Heart right ventricle (tissue), 16 donors: Measurements from ENCODE around the gene BTG1. TPM values are rescaled to one million over a fixed set of nuclear protein-coding genes. Genes with fewer than 3 reads are reported as not detected.
A peak's percentile ranks its signal among the peaks of the same experiment; 100 is the strongest.

Source experiments
- ATAC-seq, 8 donors: fragments of 200-7000 bp; cut with Tn5 transposase; one replicate each; pipeline ENCODE4 v1.9.1; 2020; ENCODE audit warnings: mild to moderate bottlenecking in 8 of 8, moderate library complexity in 8 of 8, moderate number of reproducible peaks in 1 of 8
- DNase-seq, 2 donors: peaks; one replicate each; pipeline ENCODE4 v3.0.0-alpha.2; 2020
- H3K27ac ChIP-seq, 10 donors: fragments of 200-600 bp; sonication (generic) in 2 of 10; one replicate each; pipeline versions ENCODE4 v1.5.0 to v1.8.0; 2020 to 2022; ENCODE audit warnings: mild to moderate bottlenecking in 3 of 10
- H3K27me3 ChIP-seq, 7 donors: fragments of 200-600 bp; one replicate each; pipeline ENCODE4 v1.8.0; 2021 to 2022; ENCODE audit warnings: mild to moderate bottlenecking in 2 of 7
- H3K36me3 ChIP-seq, 9 donors: fragments of 200-600 bp; sonication (generic) in 1 of 9; one replicate each; pipeline versions ENCODE4 v1.5.0 to v1.8.0; 2020 to 2022; ENCODE audit warnings: mild to moderate bottlenecking in 2 of 9
- H3K4me1 ChIP-seq, 9 donors: fragments of 200-600 bp; sonication (generic) in 1 of 9; one replicate each; pipeline versions ENCODE4 v1.5.0 to v1.8.0; 2020 to 2022; ENCODE audit warnings: mild to moderate bottlenecking in 4 of 9
- H3K4me3 ChIP-seq, 10 donors: fragments of 200-600 bp; sonication (generic) in 2 of 10; one replicate each; pipeline versions ENCODE4 v1.5.0 to v1.8.0; 2020 to 2022; ENCODE audit warnings: mild to moderate bottlenecking in 7 of 10, moderate library complexity in 2 of 10
- H3K9me3 ChIP-seq, 11 donors: fragments of 200-600 bp in 10 of 11; sonication (generic) in 2 of 11; one replicate each; pipeline versions ENCODE4 v1.5.0 to v1.8.0; 2013 to 2022; ENCODE audit warnings: mild to moderate bottlenecking in 2 of 11, control low read depth in 1 of 11, moderate library complexity in 1 of 11
- WGBS, 2 donors: extraction: QIAGEN DNeasy Blood & Tissue Kit; methylation state at CpG; one replicate each; pipeline ENCODE4 v1.1.7; 2013; ENCODE audit warnings: inconsistent platforms in 1 of 2; 5-methylcytosine and 5-hydroxymethylcytosine counted together
- intact Hi-C, 10 donors: fragments of 100-400 bp; cut with DNase I; formaldehyde crosslinking; loops; one replicate each; pipeline versions ENCODE4 v1.11.1 to v1.14.2; 2022
- polyA plus RNA-seq, 2 donors: library from polyadenylated mRNA; stranded (reverse); fragments of 200-250 nt; gene quantifications; one replicate each; pipeline ENCODE4 v1.2.3, GENCODE V29; 2013
- total RNA-seq, 10 donors: library from RNA; stranded (reverse); fragmentation: NEBNext Ultra II Directional in 3 of 10; extraction: Animal tissue kit (Norgen Biotek cat#: 25700) in 3 of 10; gene quantifications; one replicate each; pipeline versions ENCODE4 v1.2.1 to v1.2.4, GENCODE V29; 2021 to 2023
- TF ChIP-seq, protein P1 (sequence below), 9 donors: fragments of 200-600 bp; sonication (generic) in 2 of 9; IDR thresholded peaks; one replicate each; pipeline versions ENCODE4 v1.5.0 to v1.8.0; 2021 to 2022; ENCODE audit warnings: antibody characterized with exemption in 9 of 9, mild to moderate bottlenecking in 5 of 9, moderate library complexity in 1 of 9
- donor health status: Arrhythmogenic right ventricular cardiomyopathy.
- donor health status: ischemic (EF 13 %, LVEDD 7.1; RV severe dilation, severe dysfunction).
- donor health status: healthy with polysubstance abuse.
- donor health status: DM: no; HTN: yes; CAD: no.
- donor health status: DM: no; HTN: no; CAD: no.
- donor health status: ischemic (EF 25% LVEDD 6.9; RV normal size, moderate dysfunction).
- donor health status: ischemic (EF 25% LVEDD 5.7; RV mildly dilated, moderate dysfunction).
- donor health status: healthy.
- donor health status: DM: yes; HTN: yes; CAD: no.
- donor health status: Ischemic cardiomyopathy.
- donor health status: ischemic (EF 35%, LVEDD 5.7; RV mildly dilated, moderate dysfunction).
- donor health status: nonischemic (EF 11% LVEDD 7.7; RV severe dilation, severe dysfunction).
- donor health status: DM: yes; HTN: yes; CAD: no.
- donor health status: PGD.
- donor health status: ischemic (EF 29% LVEDD 5.4; RV normal size, mild dysfunction).
- donor health status: nonischemic (EF 23%, LVEDD 6.1; RV moderate dilation, normal function).

Gene BTG1
- total and polyA plus RNA-seq, 12 donors, result 20.0 to 127 (median 61.0) TPM

DNA sequence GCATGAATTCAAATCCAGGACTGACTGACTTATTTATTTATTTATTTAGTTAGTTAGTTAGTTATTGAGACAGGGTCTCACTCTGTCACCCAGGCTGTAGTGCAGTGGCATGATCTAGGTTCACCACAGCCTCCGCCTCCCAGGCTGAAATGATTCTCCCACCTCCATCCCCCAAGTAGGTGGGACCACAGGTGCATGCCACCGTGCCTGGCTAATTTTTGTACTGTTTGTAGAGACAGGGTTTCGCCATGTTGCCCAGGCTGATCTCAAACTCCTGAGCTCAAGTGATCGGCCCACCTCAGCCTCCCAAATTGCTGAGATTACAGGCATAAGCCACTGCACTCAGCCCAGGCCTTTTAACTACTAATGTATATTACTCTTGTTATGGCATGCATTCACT lies 36.0 kb downstream of the BTG1 start:
- Histone ChIP-seq H3K36me3 (no peaks in the 10 kb centered on the region), H3K27ac (no peak overlapping the region), H3K9me3 (no peaks in the 10 kb centered on the region), H3K4me3 (no peak overlapping the region), H3K4me1 (peaks cover 0 to 40% (median 3%) of the 10 kb centered on the region in 9 donors), H3K27me3 (no peaks in the 10 kb centered on the region)
- TF ChIP-seq, protein P1, sequence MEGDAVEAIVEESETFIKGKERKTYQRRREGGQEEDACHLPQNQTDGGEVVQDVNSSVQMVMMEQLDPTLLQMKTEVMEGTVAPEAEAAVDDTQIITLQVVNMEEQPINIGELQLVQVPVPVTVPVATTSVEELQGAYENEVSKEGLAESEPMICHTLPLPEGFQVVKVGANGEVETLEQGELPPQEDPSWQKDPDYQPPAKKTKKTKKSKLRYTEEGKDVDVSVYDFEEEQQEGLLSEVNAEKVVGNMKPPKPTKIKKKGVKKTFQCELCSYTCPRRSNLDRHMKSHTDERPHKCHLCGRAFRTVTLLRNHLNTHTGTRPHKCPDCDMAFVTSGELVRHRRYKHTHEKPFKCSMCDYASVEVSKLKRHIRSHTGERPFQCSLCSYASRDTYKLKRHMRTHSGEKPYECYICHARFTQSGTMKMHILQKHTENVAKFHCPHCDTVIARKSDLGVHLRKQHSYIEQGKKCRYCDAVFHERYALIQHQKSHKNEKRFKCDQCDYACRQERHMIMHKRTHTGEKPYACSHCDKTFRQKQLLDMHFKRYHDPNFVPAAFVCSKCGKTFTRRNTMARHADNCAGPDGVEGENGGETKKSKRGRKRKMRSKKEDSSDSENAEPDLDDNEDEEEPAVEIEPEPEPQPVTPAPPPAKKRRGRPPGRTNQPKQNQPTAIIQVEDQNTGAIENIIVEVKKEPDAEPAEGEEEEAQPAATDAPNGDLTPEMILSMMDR (IDR thresholded peaks at IDR 0.05), result no peak
- 98 to 99% methylated on average over 4 of the region's 4 CpGs for WGBS, 2 donors
- intact Hi-C loops, result loop anchor here in 1 of 10 donors (10.0 kb wide), 1 partner anchor 265 kb away; no protein-coding TSS in a partner anchor
- ATAC-seq (no peak), DNase-seq (no peak)

DNA sequence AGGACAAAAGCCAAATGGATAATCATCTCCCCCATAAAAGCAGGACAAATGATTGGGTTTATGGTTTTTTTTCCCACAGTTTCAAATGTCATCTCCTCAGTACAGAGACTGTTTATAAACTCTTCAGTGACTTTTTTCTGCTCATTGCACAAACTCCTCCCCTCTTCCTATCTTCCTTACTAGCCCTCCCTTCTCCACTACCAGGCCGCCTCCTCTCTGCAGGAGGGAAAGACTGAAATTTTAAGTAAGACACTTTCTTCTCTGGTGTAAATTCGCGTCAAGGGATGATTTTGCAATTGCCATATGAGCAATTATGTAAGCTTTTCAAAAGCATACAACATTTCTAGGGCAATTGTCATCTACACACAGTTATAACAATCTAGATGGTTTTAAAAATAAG lies 37.0 kb downstream of the BTG1 start:
- intact Hi-C loops, result no loop called here
- H3K9me3 ChIP-seq, result no peaks in the 10 kb centered on the region
- H3K27me3 ChIP-seq, result no peaks in the 10 kb centered on the region
- no peaks in the 10 kb centered on the region for H3K36me3 ChIP-seq
- peak overlapping the region in 1 of 10 donors; percentile 35 for H3K27ac ChIP-seq
- peak in 6 of 8 donors; percentile 44 to 74 (median 64) for ATAC-seq
- WGBS, 2 donors, result 64 to 72% methylated on average over 3 of the region's 3 CpGs
- no peak overlapping the region for H3K4me3 ChIP-seq
- peaks cover 0 to 40% (median 3%) of the 10 kb centered on the region in 9 donors for H3K4me1 ChIP-seq
- TF ChIP-seq, protein P1 (IDR thresholded peaks at IDR 0.05), result no peak
- peak in 1 of 2 donors; percentile 15 for DNase-seq

- H3K36me3 ChIP-seq, result no peaks in the 10 kb centered on the region
- intact Hi-C loops, result no loop called here
- no peaks in the 10 kb centered on the region for H3K9me3 ChIP-seq
- TF ChIP-seq, protein P1 (IDR thresholded peaks at IDR 0.05), result no peak
- peaks cover 0 to 40% (median 3%) of the 10 kb centered on the region in 9 donors for H3K4me1 ChIP-seq
- DNase-seq (no peak), ATAC-seq (peak in 1 of 8 donors; percentile 8)
- no peak overlapping the region for H3K27ac ChIP-seq
- WGBS, 2 donors, result 65 to 68% methylated on average over 7 of the region's 7 CpGs
- no peaks in the 10 kb centered on the region for H3K27me3 ChIP-seq
- H3K4me3 ChIP-seq, result no peak overlapping the region
Measured at GRCh38 chr12:92107621-92108131, 38.0 kb downstream of the BTG1 start.

GRCh38 chr12:92107094-92107493 lies 38.6 kb downstream of the BTG1 start:
- no peak for ATAC-seq
- Histone ChIP-seq H3K27me3 (no peaks in the 10 kb centered on the region), H3K9me3 (no peaks in the 10 kb centered on the region), H3K27ac (no peak overlapping the region), H3K36me3 (no peaks in the 10 kb centered on the region), H3K4me3 (no peak overlapping the region), H3K4me1 (peaks cover 0 to 40% (median 3%) of the 10 kb centered on the region in 9 donors)
- intact Hi-C loops, result no loop called here
- DNase-seq, result no peak
- 86 to 87% methylated on average over 4 of the region's 4 CpGs for WGBS, 2 donors
- TF ChIP-seq, protein P1 (IDR thresholded peaks at IDR 0.05), result no peak
